Measurements from ENCODE around the gene TMX2.
"Not testable (repeated sequence)": the region's sequence is repeated elsewhere in the genome, so short reads cannot be mapped to it uniquely, and the experiment has no call there.

TMX2 gene

GRCh38 chr11:57716726-57717125 lies 4.3 kb downstream of the TMX2 start:
- DNase-seq: not testable (repeated sequence)

GRCh38 chr11:57727185-57727584 lies 14.8 kb downstream of the TMX2 start:
- no peak for DNase-seq

- DNase-seq: no peak
Measured at GRCh38 chr11:57728829-57729228, 16.4 kb downstream of the TMX2 start.

GRCh38 chr11:57729479-57729878 lies 17.1 kb downstream of the TMX2 start:
- DNase-seq: no peak

- no peak for DNase-seq
Measured at GRCh38 chr11:57732661-57733060, 20.3 kb downstream of the TMX2 start.

DNA sequence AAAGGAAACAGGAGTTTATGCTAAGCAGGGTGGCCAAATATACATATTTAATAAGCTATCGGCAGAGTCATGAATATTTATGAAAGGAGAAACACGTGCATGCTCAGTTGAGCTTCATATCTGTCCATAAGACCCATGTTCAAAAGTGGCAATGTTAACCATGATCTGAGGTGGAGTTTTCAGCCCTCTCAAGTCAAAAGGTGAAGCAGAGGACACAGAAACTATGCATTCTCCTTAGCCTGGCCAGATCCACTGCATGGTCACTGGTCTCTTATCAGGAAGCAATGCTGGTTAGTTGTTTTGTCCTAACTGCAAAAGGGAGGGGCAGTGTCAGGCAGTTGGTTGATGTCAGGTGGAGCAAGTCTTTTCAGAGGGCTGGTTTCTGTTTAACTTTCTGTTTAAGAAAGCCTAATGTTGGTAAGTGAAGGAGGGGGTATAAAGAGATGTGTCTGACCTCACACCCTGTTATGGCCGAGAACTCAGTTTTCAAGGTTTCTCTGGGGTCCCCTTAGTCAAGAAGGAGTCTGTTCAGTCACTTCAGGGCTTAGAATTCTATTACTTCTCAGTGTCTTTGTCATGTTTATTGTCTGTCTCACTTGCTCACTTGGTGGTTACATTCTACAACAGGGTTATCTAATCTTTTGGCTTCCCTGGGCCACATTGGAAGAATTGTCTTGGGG lies 23.4 kb downstream of the TMX2 start:
- DNase-seq: no peak

DNA sequence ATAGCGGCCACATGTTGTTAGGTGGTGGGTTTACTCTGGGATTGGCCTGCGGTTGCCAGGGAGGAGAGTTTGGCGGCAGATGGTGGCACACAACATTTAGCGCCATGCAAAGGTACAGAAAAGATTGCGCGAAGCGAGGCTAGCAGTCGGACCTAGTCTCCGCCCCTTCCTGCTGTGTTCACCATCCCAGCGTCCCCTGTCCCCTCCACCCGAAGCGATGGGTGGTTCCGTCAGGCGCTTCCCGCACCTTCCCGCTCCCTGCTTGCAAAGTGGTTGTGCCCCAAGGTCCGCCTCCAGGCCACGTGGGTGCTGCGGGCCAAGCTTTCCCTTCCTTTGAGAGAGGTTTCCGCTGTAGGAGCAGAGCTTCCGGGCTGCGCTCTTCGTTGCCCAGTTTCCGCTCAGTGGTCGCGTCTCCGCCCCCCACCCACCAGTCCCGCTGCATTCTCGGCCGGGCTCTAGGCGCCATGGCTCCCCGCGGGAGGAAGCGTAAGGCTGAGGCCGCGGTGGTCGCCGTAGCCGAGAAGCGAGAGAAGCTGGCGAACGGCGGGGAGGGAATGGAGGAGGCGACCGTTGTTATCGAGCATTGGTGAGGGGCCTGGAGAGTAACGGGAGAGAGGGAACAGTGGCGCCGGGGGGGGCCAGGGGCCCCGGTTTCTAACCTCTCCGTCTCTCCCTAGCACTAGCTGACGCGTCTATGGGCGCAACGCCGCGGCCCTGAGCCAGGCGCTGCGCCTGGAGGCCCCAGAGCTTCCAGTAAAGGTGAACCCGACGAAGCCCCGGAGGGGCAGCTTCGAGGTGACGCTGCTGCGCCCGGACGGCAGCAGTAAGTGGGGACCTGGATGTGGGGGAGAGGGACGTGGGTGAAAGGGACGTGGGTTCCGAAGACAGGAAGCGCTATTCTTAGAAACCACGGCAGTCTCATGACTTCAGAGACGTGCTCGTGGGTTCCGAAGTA lies 29.0 kb downstream of the TMX2 start, which contains the start of gene SELENOH:
SELENOH (plus strand) TSS at position 360 of the 955 bp plus-strand sequence; CDS start at position 465, 105 bp downstream.
- peak; percentile 93 for DNase-seq

GRCh38 chr11:57742087-57742452 lies 29.7 kb downstream of the TMX2 start:
- no peak for DNase-seq

DNA sequence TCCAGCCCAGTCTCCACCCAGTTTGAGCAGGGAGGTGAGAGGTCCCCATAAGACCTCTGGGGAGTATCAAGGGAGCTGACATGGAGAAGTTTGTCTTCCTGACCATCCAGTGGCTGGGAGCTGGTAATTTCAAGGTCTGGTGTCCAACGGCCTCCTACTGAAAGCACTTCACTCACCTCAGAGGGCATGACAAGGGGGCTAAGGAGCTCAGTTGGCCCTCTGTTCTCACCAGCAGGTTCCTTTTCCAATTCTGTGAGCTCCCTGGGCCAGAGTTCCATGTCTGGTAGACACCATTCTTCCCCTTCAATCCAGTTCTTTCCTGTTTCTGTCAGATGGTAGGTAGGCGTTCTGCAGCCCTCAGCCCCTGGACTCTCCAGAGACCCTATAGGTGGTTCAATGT lies 32.0 kb downstream of the TMX2 start:
- no peak for DNase-seq

- no peak for DNase-seq
Measured at GRCh38 chr11:57745206-57745605, 32.8 kb downstream of the TMX2 start.

GRCh38 chr11:57746920-57747319 lies 34.5 kb downstream of the TMX2 start:
- no peak for DNase-seq

DNA sequence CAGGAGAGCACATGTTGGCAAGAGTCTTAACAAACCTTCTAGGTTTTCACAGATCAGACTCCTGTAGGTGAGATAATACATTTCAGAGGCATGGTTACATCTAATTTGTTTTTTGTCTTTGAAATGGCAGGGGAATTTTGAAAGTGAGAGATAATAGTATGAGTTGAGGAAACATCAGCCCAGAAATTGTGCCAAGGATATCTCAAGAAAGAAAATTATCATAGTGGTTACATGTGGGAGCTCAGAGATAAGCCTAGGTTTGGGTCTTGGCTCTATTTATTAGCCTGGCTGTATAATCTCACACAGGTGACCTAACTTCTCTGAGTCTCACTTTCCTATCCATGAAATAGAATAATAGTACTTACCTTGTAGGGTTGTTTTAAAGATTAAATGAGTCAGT lies 38.8 kb downstream of the TMX2 start:
- DNase-seq: no peak

- DNase-seq: peak; percentile 76
Measured at GRCh38 chr11:57751676-57752253, 39.4 kb downstream of the TMX2 start, which contains the start of gene BTBD18. BTBD18 (minus strand) TSS chr11:57751819; CDS start chr11:57751188, 631 bp downstream.

DNA sequence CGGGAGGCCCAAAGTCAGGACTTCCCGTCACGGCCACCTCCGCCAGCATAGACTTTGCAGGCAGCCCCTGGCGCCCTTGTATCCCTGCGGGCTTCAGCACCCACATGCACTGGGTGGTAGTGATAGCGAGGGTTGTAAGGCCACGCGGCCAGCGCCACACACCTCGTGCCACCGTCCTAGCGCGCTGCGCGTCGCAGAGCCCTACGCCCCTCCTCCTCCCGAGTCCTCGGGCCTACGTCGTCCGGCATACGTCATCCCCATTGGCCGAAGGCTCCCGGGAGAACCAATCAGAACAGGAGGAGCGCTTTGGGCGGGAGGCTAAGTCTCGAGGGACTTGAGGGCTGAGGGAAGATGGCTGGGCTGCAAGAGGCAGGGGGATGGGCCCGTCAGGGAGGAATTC lies 40.6 kb downstream of the TMX2 start:
- no peak for DNase-seq

DNA sequence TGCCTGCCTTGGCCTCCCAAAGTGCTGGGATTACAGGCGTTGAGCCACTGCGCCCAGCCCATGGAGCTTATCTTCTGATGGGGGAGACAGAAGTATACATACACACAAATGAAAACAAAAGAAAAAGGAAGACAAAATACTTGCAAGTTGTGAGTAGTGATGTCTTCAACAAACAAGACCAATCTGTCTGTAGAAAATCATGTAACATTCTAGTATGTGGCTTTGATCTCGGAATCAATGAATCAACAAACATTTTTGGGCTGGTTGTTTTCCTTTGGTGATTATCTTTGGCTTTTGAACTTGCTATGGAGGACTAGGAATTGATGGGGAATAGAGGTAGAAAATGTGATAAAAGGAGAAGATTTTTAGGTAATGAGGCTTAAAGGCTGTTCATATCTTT lies 45.8 kb downstream of the TMX2 start:
- DNase-seq: no peak

GRCh38 chr11:57761301-57762234 lies 49.2 kb downstream of the TMX2 start, which contains the start of gene CTNND1:
CTNND1 (plus strand) TSS chr11:57761802; CDS start chr11:57791479, 29,677 bp downstream.
- DNase-seq: peak; percentile 92

GRCh38 chr11:57762235-57762861 lies 50.0 kb downstream of the TMX2 start:
- DNase-seq: peak; percentile 31

DNA sequence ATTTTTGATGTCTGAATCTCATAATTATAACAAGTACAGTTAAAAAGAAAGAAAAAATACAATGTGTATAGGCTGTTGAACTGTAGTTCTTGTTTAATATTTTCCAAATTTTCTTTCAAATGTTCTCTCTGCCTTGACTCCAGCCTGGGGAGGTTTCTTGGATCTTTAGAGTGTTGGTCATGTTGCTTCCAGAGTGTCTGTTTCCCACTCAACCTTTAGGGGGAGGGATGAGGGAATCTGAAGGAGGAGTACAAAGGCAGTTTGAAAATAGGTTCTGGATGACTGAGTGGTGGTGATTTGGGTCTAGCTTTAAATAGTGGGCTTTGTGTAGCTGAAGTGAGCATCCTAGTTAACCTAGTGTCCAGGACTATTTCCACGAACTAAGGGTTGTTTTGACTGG lies 51.2 kb downstream of the TMX2 start:
- peak; percentile 3 for DNase-seq

DNA sequence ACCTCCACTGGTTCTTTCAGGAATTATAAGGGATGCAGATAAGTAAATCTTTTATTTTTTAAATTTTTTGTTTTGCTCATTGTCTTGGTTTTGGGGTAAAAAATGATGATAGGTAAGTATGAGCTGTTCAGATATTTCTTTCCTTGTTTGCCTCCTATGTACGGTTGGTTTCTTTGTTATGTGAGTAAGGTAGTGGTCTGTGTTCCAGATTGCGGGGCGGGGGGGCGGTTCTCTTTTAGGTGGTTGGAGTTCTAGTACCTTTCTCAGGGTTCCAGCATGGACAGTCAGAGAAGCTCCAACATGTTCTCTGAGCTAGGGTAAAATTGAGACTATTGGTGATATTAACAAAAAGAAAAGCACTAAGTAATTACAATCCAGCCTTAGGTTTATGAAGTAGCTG lies 51.6 kb downstream of the TMX2 start:
- DNase-seq: no peak

DNA sequence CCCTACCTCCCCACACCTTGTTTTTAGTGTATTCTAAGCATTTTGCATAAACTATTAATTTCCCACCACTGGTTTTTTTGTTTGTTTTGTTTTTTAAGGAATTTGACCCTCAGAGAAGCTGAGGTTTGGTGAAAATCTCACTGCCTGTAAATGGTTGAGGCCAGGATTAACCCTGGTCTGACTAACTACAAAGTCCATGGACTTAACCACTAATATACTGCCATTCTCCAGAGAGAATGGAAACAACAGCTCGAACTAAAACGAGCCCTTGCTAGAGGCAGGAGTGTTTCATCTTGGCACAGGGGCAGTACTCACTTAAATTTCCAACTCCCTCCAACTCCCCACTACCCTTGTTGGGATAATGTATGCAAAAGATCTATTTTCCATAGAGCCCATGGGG lies 52.2 kb downstream of the TMX2 start:
- no peak for DNase-seq

DNA sequence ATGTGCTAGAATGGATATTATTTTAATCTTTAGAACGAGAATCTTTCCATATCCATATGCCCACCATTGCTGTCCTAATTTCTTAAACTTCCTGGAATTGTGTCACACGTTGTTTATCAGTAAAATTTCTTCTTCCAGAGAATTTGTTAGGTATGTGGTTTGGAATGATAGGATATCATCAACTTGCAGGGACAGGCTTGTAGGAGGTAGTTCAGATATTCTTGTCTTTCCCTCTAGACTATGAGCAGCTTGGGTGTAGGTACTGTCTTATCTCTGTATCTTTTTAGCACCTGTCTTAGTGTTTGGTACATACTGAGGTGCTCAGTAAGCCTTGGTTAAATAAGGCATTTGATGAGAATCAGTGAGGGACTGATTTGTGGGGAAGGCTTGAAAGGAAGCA lies 52.6 kb downstream of the TMX2 start:
- no peak for DNase-seq

DNA sequence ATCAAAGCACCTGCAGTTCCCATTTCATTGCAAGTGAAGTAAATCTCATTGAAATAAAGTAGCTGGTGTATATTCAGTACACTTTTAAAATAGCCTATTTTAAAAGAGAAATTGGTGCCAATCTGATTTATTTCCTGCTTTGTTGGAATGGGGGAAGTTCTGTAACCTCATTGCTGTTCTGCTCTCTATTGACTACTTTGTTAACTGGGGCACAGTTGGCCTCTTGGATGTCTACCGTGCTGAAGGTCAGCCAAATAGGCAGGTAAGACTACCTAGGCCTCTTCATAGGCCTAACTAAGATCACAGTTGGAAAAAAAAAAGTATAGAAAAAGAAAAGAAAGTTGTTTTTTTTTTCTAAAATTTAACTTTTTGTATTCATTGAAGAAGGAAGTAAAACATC lies 58.4 kb downstream of the TMX2 start:
- DNase-seq: no peak

Measured in DMS53 (cell line).